Islet of Langerhans (tissue), 1 donor: ENCODE data around the gene SLC24A4.

Experiments used
- FAIRE-seq: peaks from one replicate; lab custom pipeline; 2011; peaks lifted over from hg19 to GRCh38; lab: Jason Lieb, UNC

SLC24A4 gene

DNA sequence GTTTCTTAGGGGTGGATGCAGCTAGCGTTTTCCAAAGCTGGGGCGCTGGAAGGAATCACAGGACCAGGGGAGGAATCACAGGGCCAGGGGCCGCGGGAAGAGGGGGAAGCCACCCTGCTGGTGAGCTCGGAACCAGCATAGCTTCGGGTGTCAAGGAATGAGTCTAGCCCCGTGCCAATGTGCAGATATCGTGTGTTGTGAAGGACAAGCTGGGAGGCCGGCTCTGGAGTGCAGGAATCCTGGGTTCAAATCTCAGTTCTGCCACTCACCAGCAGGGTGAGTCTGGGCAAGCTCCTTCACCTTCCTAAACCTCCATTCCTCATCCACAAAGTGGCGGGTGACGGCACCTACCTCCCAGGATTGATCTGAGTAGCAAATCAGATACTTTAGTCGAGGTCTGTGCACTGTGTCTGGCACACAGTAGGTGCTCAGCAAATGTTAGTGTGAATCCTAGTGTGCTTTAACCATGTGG lies 137.0 kb downstream of the SLC24A4 start:
- no peak for FAIRE-seq

DNA sequence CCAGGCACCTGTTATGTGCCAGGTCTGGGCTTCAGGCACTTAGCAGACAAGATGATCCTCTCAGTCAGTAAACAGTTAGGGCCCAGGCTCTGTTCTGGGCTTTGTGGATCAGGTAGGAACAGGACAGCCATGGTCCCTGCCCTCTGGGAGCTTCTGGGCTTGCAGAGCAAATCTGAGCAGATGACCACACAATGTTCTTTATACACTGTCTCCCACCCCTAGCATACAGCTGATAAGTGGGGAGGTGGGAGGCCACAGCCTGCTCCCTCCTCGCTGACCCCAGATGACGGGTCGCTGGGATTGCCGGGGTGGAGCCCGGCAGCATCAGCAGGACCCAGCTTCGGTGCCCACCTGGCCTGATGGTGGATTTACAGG lies 137.6 kb downstream of the SLC24A4 start:
- no peak for FAIRE-seq

DNA sequence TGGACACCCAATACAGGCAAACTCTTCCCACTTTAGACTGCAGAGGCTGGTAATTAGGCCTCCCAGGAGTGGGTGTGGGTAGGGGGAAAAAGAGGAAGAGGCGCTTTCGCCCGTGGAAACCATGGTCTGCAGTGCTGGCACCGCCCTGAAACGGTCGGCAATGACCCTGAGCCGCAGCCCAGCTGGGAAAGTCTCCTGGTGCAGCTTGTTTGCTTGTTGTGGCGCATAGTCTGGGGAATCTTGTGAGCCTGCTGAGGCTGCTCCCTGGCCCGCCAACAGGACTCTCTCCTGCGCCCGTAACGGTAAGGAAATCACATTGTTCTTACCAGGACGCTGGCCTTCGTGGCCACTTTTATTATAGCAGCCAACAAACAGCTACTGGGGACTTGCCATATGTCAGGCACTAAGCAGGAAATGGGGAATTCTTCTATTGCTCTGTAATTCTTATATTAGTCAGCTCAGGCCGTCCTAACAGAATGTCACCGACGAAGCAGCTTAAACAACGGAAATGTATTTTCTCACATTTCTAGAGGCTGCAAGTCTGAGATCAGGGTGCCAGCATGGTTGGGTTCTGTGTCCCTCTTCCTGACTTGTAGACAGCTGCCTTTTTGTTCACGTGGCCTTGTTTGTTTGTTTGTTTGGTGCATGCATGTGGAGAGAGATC lies 138.1 kb downstream of the SLC24A4 start:
- no peak for FAIRE-seq

DNA sequence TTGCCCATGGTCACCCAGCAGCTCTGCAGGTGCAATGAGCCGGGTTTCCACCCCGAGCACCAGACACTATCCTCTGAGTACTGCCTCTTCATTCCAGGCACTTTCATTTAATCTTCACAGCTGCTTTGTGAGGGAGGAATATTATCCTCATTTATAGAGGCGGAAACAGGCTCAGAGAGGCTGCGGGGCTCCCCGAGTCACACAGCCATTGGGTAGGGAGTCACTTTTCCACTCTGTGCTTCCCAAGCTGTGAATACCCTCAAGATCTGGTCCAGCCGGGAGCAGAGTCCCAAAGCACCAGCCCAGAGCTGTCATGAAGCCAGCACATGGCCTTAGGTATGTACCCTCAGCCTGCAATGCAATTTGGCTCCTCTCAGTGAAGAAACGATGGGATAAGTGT lies 138.9 kb downstream of the SLC24A4 start:
- no peak for FAIRE-seq

DNA sequence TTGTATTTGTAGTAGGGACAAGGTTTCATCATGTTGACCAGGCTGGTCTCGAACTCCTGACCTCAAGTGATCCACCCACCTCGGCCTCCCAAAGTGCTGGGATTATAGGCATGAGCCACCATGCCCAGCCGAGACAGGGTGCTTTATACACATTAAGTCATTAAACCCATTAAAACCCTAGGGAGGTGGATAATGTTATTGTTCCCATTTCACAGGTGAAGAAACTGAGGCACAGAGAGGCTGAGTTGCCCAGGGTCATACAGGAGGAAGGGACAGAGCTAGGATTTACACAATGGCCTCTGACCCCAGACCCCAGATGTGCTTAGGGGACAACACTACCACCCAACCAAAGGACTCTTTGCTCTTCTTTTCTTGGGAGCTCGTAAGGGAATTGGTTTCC lies 139.6 kb downstream of the SLC24A4 start:
- no peak for FAIRE-seq

DNA sequence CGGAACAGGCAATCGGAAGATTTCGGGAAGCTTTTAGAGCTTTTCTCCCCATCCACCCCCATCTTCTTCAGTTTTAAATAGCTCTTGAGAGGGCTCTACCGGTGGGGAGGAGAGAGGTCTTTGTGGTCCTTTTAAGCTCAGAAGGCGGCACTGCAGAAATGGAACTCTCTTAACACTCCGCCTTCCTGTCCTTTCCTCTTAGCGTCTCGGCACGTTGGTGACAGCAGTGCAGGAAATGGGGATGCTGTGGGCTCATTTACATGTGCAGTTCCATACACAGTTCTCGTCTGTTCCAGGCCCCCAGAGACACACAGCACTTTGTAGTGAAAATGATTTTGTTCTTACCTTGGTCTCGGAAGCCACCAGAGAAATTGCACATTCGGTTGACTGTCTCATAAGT lies 140.2 kb downstream of the SLC24A4 start:
- FAIRE-seq = no peak

DNA sequence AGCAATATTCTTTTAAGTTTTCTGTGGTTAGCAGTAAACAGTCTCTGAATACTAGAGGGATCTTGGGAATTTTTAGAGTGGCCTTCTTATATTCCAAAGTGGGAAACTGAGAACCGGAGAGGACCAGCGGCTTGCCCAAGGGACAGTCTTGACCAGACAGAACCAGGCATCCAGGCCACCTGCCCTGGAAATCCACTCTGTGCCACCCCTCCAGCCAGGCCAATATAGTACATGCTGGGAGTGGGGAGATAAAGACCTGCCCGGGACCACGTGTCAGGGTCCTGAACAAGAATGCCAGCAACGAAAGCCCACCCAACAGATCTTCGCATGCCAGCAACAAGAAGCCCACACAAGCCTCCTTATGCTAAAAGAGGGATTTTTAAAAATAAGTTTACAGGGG lies 141.2 kb downstream of the SLC24A4 start:
- FAIRE-seq = no peak

DNA sequence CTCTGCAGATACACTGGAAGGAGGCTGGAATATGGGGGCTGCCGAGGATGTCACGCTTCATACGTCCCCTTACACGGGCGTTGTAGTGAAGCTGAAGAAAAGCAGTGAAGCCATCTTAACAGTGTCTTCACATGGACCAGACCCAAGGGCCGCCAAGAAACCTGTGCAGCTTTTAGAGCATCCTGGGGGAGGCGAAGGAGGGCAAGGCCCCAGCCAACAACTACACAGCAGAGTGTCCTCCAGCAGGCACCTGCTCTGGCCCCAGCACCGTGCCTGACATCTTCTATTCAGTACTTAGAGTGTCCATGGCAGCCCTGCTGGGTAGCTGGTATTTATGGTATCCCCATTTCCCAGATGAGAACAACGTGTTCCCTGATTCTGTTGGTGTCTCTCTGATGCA lies 141.8 kb downstream of the SLC24A4 start:
- FAIRE-seq = no peak

DNA sequence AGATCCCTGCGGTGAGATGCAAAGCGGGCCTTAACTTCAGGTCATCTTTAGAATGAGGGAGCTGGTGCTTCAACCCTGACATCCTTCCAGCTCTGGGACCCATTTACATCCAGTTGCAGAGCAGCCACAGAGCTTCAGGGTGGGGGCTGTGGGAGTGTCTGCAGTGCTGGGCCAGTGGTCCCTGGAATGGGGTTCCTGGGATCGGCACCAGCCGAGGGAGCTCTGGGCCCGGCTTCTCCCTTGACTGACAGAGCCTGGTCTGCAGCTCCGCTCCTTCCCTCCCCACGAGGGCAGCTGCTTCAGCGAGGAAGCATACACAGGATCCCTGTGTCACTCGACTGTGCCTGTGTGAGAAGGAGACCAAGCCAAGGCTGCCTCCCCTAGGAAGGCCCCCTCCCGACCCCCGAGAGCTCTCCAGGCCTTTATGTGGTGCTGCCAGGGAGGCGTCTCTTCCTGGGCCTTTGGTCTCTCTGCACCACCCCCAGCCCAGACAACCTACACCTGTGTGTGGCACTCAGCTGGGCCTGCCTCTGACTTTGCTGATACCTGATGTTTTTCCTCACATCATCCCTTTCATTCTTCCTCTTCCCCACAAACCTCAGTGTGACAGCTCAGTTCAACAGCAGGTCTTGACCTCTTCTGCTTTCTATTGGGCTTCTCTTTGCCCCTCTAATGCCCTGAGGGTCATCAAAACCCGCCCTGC lies 142.5 kb downstream of the SLC24A4 start:
- FAIRE-seq = no peak

DNA sequence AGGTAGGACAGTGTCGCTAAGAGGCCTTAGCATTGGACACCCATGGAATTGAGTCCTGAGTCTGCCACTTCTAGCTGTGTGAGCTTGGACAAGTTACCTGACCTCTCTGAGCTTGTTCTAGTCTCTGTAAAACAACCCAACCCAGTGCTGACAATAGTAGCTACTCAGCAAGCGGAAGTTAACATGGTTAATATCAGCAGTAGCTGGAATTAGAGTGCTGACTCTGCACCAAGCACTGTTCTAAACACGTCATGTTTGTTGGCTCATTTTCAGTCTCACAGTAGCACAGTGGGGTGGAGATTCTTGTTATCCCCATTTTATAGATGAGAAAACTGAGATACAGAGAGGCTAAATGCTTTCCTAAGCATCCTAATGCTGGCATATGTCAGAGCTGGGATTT lies 143.1 kb downstream of the SLC24A4 start:
- FAIRE-seq = no peak

DNA sequence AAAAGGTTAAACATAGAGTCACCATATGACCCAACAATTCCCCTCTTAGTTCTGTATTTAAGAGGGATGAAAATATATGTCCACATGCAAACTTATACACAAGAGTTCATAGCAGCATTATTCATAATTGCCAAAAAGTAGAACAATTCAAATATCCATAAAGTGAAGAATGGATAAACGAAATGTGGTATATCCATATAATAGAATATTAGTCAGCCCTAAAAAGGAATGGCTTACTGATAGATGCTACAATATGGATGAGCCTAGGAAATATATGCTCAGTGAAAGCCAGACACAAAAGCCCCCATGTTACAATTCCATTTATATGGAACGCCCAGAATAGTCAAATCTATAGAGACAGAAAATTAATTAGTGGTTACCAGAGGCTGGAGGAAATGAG lies 146.6 kb downstream of the SLC24A4 start:
- FAIRE-seq = no peak

DNA sequence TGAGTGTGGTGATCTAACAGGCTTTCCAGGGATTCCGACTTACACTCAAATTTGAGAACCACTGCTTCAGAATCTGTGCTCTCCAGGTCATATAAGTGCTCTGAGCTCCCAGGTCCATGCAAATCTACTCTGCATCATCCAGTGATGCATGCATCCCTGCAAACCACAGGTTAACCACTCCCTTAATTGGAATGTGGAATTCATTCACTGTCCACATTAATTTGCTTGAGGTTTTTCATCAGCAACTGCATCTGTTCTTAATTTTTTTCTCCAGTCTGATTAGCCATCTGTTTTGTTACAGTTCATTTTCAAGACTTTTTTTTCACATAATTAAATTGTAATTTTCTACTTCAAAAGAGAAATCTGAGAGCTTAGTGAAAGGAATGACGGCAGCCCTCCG lies 147.2 kb downstream of the SLC24A4 start:
- FAIRE-seq = no peak

DNA sequence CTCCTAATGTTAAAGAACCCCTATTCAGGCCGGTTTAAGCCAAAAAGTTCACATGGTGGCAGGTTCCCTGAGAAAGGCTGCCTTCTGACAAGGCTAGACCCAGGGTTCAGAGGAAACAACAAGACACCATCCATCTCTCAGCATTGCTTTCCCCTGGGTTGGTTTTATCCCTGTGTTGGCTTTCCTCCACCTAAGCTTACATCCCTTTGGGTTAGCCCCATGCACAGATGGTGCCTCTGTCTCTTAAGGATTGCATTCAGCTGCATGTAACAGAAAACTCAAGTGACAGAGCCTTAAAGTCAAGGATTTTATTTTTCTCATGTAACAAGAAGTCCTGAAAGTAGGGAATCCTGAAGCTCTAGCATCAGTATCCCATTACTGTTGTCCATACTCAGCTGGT lies 147.8 kb downstream of the SLC24A4 start:
- no peak for FAIRE-seq

DNA sequence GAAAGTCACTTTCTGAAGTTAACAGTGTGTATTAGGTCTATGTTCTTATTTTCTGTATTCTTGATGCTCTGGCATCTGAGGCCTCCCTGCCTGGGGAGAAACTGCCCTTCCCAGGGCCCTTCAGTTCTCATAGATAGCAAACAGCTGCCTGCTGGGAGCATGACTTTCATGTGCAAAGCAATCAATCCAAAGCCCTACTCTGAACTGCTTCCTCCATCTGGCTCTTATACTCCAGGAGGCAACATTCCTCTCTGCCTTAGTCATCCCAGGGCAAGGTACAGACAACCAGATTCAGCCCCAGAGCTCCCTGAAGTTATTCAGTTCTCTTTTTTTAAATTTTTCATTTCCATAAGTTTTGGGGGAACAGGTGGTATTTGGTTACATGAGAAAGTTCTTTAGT lies 149.0 kb downstream of the SLC24A4 start:
- FAIRE-seq = no peak

DNA sequence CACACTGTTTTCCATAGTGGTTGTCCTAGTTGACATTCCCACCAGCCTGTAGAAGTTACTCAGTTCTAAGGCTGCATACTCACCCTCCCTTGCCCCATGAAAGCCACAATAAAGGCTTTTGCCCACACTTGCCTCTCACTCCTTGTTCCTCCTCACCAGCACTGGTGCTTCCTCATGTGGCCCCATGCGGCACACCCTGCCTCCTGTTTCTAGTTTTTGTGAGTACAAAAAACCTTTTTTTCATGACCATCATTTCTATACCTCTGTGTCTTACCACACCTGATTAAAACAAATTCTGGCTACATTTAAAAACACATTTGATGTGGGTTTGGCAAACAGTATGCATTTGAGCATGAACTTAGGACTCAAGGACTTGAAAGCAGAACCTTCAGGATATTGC lies 149.9 kb downstream of the SLC24A4 start:
- FAIRE-seq = no peak

DNA sequence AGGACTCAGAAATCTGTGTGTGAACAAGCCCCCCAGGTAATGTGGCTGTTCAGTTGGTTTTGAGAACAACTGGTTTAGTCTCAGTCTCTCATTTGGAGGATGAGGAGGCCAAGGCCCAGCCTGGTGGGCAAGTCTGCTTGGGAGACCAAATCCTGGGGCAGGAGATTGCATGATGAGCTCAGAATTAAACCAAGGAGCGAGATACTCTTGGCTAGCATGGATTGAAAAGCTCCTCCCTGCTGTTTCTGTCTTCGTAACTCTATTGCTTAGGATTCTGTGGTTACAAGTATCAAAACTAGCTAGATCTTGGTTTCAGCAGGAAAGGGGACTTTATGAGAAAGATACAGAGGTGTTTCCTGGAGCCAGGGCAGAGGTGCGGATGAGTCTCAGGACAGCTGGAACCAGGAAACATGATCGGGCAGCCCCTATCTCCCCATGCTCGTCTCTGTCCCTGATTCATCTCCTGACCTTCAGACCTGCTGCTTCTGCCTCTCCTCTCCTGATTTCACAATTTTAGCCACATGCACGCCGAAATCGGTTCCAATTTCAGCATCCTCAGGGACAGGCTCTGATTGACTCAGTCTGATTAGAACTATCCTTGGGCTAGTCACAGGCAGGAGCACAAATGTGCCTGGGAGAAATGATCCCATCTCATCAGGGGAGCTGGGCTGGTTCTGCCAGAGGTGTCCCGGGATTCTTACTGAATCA lies 150.4 kb downstream of the SLC24A4 start:
- FAIRE-seq = no peak

DNA sequence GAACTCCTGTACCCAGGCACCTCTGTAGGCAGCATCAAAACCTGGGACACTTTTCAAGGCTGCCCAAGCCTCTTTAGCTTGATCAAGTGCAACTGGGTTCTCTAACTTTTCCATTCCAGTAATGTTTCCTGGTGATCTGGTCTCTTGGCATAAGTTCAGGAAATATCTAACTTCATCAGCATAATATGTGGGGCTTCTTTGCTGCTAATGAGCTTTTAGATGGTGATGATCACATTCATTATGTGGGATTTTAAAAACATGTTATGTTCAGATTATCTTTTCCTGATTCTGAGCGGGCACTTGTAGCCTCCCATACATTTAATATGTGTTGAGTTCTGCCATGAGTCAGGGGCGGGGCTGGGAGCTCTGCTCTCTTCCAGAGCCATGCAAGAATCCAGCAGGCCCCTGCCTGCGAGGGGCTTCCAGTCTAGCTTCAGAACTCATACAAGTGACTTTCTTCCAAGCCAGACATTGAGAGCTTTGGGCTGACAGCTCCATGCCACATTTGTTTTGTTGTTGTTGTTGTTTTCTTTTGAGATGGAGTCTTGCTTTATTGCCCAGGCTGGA lies 151.1 kb downstream of the SLC24A4 start:
- FAIRE-seq = no peak

DNA sequence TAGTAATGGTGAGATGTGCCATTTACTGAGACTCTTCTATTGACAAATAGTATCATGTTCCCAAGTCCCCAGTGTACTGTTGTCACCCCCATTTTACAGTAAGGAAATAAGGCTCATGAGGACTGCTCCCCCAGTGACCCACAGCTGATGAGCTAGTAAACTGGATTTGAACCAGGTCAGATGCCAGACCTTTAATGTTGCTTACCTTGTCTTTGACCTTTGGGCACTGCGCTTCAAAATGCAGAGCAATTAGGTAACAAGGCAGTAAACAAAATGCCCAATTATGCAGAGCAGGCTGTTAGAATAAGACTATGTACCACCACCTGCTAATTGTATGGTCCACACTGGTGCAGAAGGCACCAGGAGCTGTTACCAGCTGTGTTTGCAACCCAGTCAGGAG lies 152.1 kb downstream of the SLC24A4 start:
- FAIRE-seq = no peak

DNA sequence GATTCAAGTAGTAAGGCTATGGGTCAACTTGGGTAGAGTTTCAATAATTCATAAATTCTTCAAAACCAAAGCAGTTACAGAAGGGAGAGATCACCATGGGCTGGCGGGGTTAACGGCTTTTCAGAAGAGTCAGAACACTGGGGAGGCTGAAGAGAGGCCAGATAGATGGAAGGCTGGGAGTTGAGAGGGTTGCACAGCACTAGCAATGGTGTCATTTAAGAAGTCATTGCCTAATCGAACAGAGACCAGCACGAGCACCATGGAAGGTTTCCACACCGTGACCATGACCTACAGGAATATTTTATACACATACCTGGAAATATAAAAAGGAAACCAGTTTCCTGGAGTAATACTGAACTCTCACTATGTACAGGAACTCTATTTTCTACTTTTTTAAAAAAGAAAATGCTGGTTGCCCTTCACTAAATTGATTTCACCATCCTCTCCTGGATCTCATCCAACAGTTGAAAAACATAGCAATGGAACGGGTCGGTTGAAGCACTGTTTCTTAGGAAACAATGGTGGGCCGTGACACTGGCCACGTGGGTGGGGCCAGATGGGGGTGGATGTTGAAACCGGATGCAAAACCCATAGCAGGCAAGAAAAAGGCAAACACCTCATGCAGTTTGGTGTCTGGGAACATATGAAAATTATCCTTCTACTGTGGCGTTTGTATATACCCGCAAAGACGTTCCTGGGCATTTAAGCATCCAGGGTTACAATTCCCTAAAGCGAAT lies 152.7 kb downstream of the SLC24A4 start:
- no peak for FAIRE-seq

DNA sequence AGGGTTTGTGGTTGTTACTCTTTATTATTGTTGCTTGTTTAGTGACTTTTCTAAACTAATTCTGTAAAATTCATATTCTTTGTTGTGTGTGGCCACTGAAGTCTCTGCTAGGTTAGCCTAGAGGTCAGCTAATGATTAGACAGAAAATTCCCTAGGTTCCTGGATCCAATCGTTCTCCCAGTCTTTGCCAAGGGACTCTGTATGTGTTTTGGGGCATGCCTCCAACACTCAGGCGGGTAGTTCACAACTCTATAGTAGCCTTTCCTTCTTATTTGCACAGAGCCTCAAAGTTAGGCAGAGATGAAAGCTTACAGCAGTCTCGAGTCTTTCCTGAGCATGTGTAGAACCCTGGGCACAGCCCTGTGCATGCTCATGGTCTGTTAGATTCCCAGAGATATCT lies 157.9 kb downstream of the SLC24A4 start:
- FAIRE-seq = no peak

DNA sequence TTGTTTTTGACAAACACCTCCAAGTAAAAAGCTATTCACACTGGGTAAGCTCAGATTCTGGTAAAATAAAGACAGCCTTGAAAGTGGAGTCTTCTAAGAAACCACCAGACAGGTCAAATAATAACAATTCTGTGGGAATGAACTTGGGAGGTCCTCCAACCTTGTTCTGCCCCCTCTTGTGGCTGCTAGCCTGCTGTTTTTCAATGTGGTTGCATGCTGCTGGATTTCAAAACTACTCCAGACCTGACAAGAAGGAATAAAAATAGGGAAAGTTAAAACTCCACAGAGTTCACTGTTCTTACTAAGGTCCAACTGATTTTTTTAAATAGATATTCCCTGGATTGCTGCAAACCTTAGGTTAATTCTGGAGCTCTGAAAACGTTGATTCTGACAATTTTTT lies 158.4 kb downstream of the SLC24A4 start:
- no peak for FAIRE-seq

DNA sequence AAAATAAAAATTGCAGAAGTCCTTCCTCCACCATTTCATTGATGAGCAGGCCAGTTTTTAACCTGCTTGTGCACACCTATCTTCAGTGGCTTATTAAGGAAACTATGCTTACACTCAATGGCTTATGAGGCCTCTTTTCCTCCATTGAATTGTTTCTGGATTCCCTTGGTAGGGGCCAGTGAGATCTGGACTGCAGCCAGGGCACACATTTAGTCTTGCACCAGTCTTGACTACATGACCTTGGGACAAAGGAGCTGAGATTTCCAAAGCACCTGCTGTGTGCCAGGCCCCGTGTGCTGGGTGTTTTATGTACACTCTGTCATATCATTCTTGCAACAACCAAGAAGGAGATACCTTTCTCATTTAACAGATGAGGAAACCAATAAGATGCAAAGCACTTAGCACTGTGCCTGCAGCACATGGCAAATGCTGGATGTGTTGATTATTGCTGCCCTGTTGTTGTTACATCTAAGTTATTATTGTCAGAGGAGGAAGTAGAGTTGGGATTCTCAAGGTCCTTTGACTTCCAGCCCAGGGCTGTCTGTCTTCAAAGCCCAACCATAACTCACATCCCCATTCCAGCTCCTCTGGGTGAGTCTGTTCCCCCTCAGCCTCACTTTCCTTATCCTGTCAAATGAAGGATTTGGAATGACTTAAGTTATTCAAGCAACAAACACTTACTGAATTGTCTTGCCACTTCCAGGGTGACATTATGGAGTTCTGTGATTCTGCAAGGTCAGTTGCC lies 159.0 kb downstream of the SLC24A4 start:
- FAIRE-seq = no peak
